SHP77 treated with DMSO at 0.1 percent for 48 hours (cell line): ENCODE data around the gene NLRC5.
"Not testable (repeated sequence)": the region's sequence is repeated elsewhere in the genome, so short reads cannot be mapped to it uniquely, and the experiment has no call there.

Experiments used
- DNase-seq: peaks from one replicate; lab custom pipeline; 2025; lab: John Stamatoyannopoulos, UW

The NLRC5 gene

DNA sequence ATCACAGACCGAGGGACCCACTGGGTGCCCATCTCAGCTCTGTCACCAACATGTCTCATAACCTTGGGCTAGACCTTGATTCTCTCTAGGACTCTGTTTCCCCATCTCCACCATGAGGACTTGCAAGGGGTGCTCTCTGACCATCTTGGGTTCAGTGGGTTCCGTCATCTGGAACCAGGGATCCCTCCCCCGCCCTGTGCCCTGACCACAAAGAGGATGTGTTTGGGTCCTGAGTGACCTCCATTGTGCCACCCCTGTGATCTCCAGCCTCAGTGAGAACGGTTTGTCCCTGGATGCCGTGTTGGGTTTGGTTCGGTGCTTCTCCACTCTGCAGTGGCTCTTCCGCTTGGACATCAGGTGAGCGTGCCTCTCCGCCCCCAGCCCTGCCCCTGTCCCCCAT lies 53.9 kb downstream of the NLRC5 start:
- DNase-seq = no peak

DNA sequence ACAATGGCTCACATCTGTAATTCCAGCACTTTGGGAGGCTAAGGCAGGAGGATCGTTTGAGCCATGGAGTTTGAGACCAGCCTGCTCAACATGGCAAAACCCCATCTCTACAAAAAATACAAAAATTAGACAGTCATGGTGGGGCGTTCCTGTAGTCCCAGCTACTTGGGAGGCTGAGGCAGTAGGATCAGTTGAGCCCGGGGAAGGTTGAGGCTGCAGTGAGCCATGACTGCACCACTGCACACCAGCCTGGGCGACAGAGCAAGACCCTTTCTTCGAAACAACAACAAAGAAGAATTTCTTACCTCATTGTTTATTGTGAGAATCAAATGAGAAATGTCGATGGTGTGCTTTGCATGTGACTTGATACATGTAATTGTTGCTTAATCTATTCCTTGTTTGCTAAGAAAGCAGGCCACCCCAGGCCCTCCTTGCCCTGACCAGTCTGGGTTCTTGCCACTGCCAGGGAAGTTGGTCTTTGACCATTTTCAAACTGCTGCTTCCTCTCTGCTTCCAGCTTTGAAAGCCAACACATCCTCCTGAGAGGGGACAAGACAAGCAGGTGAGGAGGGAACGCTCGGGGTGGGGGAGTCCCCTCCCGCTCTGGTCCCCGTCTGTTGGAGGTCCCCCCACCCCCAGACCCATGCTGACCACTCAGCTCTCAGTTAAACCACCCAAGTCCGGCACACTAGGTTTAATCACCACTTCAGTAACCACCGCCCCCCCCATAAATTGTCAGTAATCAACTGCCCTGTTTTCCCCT lies 55.8 kb downstream of the NLRC5 start:
- no peak for DNase-seq

DNA sequence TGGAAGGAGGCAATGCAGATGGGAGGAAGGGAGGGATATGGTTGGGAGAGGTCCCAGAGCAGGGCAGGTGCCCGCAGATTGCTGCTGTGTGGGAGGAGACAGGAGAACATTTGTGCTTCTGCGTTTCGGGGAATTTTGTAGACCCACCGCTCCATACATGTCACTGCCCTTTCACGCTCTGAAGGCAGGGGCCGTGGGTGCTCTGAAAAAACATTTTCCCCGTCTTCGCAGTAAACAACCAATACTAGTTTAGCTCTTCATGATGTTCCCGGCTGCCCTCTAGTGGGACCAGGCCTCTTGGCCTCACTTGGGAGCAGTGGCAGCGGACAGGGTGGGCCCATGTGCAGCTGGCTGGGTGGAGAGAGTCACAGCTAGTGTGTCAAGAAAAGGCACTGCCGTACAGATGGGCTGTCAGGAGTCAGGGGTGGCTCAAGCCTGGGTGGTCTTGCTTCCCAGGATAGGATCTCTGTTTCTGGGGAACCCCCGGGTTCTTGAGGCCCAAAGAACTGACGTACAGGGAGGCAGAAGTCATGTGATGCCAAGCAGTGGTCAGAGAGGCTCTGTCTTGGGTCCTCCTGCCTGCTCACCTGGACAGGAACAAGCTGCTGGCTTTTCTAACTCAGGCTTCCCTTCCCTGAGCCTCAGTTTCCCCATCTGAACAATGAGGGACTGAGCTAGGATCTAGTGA lies 56.5 kb downstream of the NLRC5 start:
- peak; percentile 15 for DNase-seq

DNA sequence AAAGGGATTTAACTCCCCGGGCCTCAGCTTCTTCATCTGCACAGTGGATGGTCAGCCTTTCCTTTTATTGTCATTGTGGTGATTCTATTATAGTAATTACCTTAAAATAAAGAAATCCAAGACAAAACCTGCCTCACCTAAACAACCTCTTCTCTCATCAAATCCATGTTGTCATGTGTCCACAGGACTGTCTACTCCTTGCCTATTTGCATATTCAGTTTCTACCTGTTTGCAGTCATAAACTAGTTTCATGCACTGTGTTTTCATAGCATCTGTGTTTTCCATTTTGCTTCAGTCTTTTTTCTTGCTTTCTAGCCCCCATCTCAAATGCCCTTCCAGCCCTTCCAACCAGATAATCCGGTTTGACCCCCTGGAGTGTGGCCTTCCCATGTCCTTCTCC lies 58.7 kb downstream of the NLRC5 start:
- no peak for DNase-seq

DNA sequence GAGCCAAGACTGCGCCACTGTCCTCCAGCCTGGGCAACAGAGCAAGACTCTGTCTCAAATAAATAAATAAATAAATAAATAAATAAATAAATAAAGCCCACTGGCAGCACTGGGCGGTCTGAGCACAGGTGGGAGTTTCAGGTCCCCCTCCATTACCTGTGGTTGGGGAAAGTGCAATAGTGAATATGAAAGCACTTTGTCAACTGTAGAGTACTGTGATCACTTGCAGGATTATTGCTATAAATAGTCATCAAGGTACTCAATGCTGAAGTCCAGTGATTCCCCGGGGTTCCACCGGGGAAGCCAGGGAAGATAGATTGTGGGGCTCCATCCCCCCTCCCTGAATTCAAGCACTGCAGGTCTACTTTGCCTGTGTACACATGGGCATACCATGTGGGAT lies 60.3 kb downstream of the NLRC5 start:
- no peak for DNase-seq

DNA sequence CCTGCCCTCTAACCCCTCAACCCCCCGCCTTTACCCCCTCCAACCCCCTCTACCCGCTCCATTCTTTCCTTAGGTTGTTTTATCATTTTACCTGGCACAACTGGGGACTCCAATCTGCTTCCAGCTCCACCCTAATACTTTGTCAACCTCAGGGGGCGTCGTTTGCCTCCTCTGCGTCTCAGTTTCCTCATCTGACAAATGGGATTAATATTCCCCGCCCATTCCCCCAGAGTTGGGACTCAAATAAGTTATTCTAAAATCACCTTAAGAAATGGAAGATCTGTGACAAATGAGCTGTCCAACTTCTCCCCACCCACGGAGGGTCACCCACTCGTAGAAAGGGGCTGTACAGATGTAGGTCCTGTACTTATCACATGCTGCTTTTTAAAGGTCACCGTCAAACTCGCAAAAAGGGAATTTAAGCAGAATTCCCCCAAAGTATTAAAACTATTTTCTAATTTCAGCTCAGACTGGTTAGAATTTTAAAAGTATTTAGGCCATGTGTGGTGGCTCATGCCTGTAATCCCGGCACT lies 62.4 kb downstream of the NLRC5 start:
- DNase-seq = no peak

DNA sequence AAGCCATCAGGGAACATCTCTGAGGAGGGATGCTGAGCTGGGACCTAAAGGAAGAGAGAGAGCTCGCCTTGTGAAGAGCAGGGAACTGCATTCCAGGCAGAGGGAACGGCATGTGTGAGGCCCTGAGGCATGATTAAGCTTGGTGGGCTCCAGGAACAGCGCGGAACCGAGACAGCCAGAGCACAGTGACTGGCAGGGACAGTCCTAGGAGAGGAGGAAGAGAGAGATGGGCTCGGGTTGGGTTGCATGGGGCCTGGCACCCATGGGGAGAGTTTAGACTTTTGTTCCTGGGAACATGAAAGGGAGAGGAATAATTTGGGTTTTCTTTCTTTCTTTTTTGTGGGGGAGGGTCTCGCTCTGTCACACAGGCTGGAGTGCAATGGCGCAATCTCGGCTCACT lies 63.8 kb downstream of the NLRC5 start:
- no peak for DNase-seq

DNA sequence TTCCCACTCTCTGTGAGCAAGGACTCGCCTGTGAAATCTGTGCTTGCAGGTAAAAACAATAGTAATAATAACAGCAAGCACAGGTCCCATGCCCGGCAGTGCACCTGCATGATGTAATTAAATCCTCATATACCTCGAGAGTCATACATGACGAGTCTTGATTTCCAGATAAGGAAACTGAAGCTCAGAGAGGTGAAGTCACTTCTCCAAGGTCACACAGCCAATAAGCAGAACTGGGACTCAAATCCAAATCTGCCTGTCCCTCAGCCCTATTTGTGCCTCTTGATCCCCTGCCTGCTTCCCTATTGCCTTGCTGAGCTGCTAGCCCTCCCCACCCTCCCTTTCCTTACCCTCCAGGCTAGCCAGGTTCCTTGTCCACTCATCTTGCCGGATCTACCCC lies 65.0 kb downstream of the NLRC5 start:
- no peak for DNase-seq

DNA sequence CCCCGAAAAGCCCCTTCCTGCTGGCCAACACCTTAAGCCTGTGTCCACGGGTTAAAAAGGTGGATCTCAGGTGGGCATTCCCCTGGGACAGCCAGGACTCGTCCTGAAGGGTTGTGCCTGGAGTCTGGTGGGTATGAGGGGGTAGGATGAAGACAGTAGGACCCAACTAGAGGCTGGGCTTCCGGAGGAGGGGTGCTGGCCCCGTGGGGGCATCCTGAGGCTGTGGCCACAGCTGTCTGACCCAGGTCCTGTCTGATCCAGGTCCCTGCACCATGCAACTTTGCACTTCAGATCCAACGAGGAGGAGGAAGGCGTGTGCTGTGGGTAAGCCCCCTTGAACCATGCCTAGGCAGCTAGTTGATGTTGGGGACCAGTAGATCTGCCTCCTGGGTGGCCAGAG lies 65.4 kb downstream of the NLRC5 start:
- DNase-seq = no peak

DNA sequence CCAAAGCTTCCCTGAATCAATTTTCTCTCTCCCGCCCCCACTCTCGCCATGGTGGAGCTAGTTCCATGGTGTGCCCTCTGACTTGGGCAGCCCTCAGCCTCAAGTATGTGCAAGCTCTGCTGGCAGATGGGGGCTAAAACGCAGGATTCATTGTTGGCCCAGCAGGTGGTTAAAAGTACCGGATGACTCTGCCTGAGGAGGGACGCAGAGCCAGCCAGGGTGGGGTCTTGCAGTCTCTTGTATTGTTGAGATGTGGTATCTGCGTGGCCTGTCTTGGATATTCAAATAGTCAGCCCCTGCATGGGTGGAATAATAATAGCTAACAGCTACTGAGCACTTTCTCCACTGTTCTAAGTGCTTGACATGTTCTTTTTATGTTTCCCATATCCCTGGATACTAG lies 66.3 kb downstream of the NLRC5 start:
- no peak for DNase-seq

DNA sequence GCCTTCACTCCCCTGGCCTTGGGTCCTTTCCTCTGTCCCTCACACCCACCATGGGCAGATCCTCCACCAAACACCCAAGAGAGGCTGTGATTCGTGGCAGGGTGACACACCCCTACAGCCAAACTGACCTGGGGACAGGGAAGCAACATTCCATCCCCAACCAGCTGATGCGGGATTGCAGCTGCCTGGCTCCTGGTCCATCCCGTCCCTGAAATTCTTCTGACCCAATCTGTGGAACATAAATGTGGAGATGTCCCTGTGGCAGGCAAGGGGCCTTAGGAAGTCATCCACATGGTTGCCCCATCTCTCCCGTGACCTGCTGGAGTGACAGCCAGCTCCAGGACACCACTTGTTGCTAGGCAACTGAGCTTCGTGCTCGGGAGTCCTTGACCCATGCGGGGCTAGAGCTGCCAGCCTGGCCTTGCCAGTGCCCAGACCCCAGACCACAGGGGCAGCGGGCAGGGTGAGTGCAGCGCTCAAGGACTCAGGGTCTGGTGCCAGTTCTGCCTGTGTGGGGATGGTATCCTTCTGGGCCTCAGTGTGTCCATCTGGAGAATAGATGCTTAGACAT lies 69.0 kb downstream of the NLRC5 start:
- no peak for DNase-seq

DNA sequence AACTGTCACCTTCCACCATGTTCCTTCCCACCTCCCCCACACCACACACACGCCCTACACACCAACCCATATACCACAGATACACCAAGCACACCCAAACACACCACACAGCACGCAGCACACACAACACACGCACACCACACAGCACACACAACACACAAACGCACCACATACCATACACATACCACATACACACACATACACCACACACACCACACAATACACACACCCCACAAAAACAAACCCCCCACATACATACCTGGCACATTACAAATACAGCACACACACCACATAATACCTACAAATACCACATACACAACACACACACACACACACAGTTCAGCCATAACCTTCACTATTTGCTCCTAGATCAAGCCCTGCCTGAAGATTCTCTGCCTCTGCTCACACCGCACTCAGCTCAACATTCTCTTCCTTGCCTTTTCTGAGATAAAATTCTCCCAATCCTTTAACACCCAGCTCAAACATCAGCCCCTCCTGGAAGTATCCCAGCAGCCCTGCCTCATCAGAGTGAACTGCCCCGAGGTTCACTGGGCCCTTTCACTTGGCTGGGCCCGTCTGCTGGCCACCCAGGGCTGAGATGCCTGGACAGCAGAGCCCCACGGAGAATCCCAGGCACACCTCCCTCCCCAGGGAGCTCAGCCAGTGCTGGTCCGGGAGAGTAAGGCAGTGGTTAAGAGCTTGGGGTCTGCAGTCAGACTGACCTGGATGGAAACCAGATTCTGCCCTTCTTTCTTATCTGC lies 71.1 kb downstream of the NLRC5 start:
- DNase-seq = no peak

DNA sequence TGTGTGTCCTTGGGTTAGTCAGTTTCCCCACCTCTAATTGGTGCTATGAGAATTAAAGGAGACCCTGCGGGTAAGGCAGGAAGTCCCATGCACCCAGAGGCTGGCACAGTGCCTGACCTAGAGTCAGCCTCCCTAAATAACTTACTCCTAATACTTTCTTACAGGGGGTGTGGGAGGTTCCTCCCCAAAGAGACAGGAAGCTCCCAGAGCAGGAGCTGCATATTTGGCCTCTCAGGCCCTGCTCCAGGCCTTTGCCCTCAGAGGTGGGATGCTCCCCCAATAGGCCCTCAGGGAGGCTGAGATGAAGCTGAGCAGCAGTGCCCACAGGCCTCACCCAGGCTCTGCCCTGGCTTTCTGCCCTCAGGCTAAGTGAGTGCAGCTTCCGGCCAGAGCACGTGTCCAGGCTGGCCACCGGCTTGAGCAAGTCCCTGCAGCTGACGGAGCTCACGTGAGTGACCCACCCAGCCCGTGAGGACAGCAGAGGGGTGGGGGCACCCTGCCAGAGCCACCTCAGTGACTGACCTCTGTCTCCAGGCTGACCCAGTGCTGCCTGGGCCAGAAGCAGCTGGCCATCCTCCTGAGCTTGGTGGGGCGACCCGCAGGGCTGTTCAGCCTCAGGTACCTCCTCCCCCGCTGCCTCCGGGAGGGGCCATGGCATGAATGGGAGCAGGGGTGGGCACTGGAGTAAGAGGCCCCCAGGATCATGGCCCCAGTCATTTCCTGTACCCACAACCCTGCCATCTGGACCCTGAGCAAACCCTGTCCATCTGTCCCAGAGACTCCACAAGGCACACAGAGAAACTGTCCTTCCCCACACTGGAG lies 71.9 kb downstream of the NLRC5 start:
- peak; percentile 57 for DNase-seq

DNA sequence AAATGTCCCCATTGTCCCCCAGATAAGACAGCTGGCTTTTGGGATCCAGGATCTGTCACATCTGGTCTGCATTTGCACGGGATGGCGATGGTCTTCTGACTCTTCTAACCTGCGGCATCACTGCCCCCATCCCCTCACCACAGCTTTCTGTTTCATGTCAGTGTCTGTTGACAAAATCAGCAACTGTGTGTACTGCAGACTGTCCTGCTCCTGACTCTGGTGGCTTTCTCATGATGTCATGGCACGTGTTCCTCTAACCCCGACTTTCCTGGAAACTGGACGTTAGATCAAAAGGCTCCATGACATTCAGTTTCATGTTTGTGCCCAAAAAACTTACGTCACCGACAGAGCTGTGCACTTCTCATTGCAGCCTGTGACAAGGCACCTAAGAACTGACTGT lies 73.0 kb downstream of the NLRC5 start:
- DNase-seq = peak; percentile 9

DNA sequence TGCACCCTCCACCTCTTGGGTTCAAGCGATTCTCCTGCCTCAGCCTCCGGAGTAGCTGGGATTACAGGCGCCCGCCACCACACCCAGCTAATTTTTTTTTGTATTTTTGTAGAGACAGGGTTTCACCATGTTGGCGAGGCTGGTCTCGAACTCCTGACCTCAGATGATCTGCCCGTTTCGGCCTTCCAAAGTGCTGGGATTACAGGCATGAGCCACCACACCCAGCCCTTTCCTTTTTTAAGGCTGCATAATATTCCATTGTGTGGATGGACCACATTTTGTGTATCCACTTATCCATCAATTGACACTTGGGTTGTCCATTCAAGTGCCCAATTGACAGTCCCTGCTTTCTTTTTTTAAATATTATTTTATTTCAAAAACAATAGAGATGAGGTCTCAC lies 73.8 kb downstream of the NLRC5 start:
- DNase-seq = not testable (repeated sequence)

DNA sequence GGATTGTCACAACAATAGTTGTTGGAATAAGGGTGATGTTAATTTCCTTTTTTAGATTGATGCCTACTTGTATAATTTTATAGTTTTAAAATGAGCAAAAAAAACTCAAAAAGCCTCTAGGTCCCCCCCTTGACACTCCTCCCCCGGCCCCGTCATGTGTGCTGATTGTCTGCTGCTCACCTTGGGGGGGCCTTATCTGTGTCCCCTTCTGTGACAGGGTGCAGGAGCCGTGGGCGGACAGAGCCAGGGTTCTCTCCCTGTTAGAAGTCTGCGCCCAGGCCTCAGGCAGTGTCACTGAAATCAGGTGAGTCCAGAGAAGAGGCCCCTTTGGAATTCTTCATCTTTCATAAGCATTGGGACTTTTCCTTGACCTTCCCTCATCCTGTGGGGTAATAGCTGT lies 75.6 kb downstream of the NLRC5 start:
- no peak for DNase-seq

DNA sequence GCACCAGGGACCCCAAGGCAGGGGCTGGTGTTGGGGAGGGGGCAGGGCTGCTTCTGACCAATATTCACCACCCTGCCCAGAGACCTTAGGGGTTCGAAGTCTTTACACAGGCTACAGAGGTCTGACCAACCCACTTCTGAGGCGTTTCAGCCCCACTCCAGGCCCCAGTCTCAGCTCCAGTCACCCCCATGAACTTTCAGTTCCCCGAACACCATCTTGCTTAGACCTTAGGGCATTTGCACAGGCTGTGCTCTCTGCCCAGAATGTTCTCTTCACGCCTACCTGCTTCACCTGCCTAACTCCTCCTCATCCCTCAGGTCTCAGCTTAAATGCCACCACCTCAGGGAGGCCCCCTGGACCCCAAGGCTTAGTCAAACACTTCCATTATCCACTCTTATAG lies 77.3 kb downstream of the NLRC5 start:
- no peak for DNase-seq

DNA sequence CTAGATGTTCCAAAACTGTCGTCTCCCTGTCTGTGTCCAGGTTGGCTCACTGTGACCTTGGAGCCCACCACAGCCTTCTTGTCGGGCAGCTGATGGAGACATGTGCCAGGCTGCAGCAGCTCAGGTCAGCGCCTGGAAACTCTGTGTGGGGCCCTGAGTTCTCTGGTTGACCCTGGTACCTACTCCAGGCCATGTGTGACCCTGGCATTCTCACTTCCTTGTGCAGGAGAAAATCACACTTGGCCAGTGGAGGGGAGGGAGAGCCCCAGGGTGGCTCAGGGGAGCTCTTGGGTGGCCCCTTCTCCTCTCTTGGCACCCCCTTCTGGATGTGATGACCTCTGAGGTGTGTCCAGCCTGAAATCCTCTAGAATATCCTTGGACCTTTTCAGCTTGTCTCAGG lies 78.0 kb downstream of the NLRC5 start:
- no peak for DNase-seq

DNA sequence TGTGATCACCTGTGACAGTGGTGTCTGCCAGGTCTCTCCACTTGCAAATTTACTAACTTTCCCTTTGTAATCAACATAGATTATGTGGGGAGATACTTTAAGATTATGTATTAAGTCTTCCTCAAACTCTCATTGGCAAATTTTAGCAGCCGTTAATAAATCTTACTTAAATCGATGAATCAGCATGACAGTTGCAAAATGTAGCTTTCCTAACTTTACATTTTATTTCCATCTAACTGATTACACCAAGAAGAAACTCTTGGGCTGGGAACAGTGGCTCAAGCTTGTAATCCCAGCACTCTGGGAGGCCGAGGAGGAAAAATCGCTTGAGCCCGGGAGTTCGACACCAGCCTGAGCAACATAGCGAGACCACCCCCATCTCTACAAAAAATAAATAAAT lies 79.7 kb downstream of the NLRC5 start:
- no peak for DNase-seq

DNA sequence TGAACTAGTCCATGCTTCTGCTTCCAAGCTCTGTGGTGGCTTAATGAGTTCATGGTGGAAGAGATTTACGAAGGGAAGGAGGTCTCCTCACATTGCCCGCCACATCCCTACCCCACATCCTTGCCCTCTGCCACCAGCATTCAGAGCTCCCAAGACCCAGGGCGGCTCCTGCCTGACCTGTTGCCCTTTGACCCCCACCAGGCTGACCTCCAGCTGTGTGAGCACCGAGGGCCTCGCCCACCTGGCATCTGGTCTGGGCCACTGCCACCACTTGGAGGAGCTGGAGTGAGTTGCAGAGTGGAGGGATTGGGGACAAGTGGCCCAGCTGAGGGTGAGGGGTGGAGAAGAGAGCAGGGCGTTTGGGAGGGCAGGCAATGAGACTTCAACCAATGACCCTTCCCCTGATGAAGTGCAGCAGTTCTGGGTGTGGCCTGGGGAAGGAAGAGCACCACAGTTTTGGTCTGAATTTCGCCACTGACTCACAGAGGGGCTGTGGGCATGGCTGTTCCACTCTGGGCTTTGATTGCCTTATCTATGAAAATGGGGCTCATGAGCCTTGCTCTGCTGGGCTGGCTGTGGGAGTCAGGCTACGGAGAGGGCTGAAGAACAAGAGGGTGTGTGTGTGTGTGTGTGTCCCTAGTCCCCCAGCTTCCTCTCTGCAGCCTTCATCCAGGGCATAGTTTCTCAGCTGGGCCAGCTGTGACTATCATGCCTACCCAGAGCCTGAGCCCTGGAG lies 80.4 kb downstream of the NLRC5 start:
- no peak for DNase-seq

DNA sequence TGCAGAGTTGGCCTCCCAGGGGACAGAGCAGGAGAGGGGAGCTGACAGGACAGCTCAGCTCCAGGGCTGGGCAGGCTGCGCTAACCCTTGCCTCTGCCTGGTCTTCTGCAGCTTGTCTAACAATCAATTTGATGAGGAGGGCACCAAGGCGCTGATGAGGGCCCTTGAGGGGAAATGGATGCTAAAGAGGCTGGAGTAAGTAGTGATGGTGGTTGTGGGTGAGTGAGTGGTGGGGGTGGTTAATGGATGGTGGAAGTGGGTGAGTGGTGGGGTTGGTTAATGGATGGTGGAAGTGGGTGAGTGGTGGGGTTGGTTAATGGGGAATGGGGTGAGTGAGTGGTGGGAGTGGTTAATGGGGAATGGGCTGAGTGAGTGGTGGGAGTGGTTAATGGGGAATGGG lies 81.1 kb downstream of the NLRC5 start:
- DNase-seq = no peak
